Astrocyte of the spinal cord (primary cell): ENCODE data around the gene SURF2.

Source experiments
- DNase-seq: peaks from one replicate; pipeline ENCODE4 v3.0.0; 2011; ENCODE audit warnings: low read depth, low spot score
- H3K4me3 ChIP-seq: 2 replicates; pipeline ENCODE4 v1.5.1; 2011; ENCODE audit warnings: low read depth, mild to moderate bottlenecking, low read length, moderate library complexity
- in situ Hi-C: cut with HindIII; loops from 2 replicates; pipeline ENCODE4 v1.10.0; 2017; ENCODE audit warnings: low sequenced_read_pairs
- TF ChIP-seq, protein P1 (sequence below): IDR thresholded peaks from 2 replicates; pipeline ENCODE4 v1.5.1; 2012; ENCODE audit warnings: low read depth, mild to moderate bottlenecking, low read length, inconsistent platforms

SURF2 gene

DNA sequence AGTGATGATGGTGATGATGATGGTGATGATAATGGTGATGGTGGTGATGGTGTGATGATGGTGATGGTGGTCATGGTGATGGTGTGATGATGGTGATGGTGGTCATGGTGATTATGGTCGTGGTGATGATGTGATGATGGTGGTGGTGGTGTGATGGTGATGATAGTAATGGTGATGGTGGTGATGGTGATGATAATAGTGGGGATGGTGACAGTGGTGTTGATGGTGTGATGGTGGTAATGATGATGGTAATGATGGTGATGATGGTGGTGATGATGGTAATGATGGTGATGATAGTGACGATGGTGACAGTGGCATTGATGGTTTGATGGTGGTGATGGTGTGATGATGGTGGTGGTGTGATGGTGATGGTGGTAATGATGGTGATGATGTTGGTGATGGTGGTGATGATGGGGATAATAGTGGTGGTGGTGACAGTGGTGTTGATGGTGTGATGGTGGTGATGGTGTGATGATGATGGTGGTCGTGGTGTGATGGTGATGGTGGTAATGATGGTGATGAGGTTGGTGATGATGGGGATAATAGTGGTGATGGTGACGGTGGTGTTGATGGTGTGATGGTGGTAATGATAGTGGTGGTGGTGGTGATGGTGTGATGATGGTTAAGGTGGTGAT lies 26.3 kb downstream of the SURF2 start:
- TF ChIP-seq, protein P1, sequence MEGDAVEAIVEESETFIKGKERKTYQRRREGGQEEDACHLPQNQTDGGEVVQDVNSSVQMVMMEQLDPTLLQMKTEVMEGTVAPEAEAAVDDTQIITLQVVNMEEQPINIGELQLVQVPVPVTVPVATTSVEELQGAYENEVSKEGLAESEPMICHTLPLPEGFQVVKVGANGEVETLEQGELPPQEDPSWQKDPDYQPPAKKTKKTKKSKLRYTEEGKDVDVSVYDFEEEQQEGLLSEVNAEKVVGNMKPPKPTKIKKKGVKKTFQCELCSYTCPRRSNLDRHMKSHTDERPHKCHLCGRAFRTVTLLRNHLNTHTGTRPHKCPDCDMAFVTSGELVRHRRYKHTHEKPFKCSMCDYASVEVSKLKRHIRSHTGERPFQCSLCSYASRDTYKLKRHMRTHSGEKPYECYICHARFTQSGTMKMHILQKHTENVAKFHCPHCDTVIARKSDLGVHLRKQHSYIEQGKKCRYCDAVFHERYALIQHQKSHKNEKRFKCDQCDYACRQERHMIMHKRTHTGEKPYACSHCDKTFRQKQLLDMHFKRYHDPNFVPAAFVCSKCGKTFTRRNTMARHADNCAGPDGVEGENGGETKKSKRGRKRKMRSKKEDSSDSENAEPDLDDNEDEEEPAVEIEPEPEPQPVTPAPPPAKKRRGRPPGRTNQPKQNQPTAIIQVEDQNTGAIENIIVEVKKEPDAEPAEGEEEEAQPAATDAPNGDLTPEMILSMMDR, result no peak
- in situ Hi-C loops, result no loop called here
- no peak overlapping the region for H3K4me3 ChIP-seq
- no peak for DNase-seq

DNA sequence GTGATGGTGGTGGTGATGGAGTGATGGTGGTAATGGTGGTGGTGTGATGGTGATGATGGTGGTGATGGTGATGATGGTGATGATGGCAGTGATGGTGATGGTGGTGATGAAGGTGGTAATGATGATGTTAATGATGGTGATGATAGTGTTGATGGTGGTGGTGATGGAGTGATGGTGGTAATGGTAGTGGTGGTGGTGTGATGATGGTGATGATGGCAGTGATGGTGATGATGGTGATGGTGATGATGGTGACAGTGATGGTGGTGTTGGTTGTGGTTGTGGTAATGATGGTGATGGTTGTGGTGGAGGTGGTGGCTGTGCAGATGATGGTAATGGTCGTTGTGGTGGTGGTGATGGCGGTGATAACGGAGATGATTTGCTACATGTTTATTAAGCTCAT lies 27.1 kb downstream of the SURF2 start:
- in situ Hi-C loops, result no loop called here
- TF ChIP-seq, protein P1, result no peak
- DNase-seq, result no peak
- H3K4me3 ChIP-seq, result no peak overlapping the region

DNA sequence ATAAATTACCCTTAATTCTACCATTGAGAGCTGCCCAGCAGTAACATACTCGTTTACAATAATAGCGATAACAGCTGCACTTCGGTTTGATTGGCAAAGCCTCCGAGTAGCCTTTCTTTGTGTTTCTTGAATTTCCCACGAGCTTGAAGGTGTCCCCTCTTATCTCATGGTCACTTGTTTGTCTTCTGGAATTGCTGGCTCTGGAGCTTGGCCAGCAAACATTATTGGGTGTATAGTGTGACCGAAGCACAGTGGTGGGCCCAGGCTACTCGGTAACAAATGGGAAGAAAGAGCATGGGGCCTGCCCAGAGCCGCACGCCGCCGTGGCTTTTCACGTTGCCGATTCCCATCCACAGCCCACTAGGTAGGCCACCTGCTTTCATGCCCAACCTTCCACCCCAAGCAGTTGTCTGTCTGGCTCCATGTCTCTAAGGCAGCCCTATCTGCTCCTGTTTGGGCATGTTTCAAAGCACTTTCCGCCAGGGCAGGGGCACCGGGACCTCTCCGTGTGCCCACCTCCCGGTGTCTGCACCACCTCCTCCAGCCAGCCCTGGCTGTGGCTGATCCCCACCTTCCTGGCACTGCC lies 28.5 kb downstream of the SURF2 start:
- in situ Hi-C loops, result no loop called here
- no peak for DNase-seq
- TF ChIP-seq, protein P1, result no peak
- no peak overlapping the region for H3K4me3 ChIP-seq

DNA sequence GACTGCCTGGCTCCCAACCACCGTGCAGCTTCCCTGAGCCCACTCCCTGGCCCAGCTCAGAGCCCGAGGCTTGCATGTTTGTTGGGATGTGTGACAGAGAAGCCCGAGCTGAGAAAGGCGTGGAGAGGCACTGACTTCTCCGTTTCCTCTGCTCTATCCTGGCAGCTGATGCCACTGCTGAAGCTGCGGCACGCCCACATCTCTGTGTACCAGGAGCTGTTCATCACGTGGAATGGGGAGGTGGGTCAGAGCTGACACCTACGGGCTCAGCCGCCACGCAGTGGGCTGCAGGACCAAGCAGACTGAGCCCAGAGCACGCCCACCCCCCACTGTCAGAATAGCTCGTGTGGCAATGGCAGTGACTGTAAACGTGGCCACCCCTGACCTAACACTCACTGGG lies 29.1 kb downstream of the SURF2 start:
- in situ Hi-C loops, result no loop called here
- H3K4me3 ChIP-seq, result no peak overlapping the region

DNA sequence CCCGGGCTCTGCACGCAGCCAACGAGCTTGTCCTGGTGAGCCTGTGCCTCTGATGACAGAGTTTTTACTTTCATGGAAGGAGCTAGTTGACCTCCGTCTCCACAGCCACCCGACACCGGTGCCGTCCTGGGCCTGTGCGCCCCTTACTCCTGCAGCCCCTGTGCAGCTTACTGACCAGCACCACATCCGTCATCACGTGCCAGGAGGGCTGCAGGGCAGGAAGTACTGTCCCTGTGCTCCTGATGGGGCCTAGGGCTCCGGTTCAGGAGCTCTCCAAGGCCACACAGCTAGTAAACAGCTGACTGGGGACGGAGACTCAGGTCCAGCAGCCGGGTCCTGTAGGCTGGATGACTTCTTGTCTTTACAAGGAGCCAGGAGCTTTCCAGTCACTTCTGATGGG lies 30.0 kb downstream of the SURF2 start:
- H3K4me3 ChIP-seq, result no peak overlapping the region
- no peak for DNase-seq
- in situ Hi-C loops, result no loop called here
- TF ChIP-seq, protein P1, result no peak

More for the DNA sequence above, 29.1 kb downstream of the SURF2 start:
- TF ChIP-seq, protein P1, result no peak
- no peak for DNase-seq

DNA sequence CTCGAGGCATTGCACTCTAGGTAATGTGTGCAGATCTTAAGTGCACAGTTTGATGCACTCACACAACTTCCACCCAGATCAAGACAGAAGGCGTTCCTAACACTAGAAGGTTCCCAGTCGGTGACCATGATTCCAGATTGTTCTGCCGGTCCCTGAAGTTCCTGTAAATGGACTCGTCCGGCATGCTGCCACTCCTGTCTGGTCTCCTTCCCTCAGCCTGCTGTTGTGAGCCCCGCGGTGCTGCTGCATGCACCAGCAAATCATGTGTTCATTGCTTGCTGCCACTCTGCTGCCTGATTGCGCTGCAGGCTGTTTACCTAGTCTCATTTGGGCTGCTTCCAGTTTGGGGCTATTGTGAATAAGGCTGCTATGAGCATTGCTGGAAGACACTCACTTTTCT lies 31.3 kb downstream of the SURF2 start:
- no peak for DNase-seq
- in situ Hi-C loops, result no loop called here
- TF ChIP-seq, protein P1, result no peak
- no peak overlapping the region for H3K4me3 ChIP-seq
